ENCODE data around the gene ZFP37. TPM values are rescaled to one million over a fixed set of nuclear protein-coding genes. Genes with fewer than 3 reads are reported as not detected.
A peak's percentile ranks its signal among the peaks of the same experiment; 100 is the strongest.
"Not testable (repeated sequence)": the region's sequence is repeated elsewhere in the genome, so short reads cannot be mapped to it uniquely, and the experiment has no call there.

The ZFP37 gene
- polyA plus RNA-seq (ENCODE audit: insufficient read length in 4 of 4): 10 to 100 TPM in 3 of 4 donors, 1 to 10 TPM in 1; 9.3 to 15.5 (median 13.8) TPM

DNA sequence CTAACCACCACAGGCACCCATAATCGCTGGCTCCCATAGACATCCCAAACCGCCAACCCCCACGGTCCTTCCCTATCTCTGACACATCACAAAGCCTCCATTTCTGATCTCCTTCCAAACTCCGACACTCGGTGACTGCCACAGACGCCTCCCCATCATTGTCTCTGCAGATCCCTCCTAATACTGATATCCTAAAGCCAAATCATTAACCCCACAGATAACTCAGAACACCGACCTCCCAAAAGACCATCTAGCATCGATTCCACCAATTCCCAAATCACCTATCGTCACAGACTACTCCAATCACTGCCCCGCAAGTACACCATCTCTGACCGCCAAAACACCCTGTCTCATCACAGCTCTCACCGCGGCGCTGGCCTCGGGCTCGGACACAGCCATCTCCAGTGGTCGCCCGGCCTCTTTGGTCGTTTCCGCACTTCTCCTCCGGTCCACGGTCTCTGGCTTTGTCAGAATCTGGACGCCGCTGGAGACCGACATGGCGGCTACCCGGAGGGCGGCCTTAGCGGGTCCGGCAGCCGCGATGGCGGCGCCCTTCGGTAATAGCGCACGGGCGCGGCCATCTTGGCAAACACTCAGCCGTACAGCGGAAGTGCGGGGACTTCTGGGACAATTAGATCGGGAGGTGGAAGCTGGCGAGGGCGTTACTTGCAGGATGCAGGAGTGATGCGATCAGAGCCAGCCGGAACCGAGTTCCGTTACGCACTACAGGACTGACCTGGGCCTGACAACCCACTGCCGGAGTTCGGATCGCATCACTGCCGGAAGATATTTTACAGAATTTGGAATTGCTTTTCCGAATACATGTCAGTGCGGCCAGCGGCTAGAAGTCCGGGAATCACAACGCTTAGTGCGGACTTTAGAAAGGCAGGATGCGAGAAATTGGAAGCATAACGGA lies at the start of gene ZFP37:
Gene ZFP37 (minus strand): TSS at position 534 of the 916 bp plus-strand sequence. CDS start 36 bp downstream, at position 498.
- peak; percentile 87 to 94 (median 90) for DNase-seq (ENCODE audit: low read depth in 4 of 4, low spot score in 3 of 4)

DNA sequence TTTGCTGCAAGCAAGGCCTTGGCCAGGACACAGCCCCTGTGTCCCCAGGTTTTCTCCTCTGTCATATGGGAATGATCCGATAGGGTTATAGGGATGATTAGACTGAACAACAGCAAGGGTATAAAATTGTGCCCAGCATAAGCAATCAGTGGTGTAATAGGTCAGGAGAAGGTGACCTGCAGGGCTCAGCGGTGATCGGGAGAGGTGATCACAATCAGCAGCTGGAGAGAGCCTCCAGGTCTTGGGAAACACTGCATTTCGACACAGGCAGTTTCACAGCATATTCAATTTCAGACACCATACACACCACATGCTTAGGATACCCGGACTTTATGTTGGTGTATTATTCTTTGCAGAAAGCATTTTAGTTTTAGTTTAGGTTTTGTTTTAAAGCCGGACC lies 48.8 kb upstream of the ZFP37 start:
- DNase-seq (ENCODE audit: low read depth in 4 of 4, low spot score in 3 of 4): not testable (repeated sequence)

DNA sequence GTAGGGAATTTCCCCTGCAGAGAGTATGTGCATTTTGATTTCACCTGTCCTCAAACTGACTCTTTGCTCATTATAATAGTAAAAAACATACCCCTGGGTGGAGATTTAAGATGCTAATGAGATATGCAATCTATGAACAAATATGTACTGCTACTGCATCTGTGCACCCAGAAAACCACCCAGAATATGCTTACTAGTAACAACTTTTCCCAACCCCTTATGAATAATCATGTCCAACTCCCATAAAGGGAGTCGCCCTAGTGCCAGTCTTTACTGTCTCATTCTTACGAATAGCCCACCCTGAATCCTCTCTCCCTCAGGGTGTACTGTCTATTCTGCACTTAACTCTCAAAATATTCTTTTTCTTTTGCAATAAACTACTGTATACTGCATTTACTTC lies 39.0 kb upstream of the ZFP37 start:
- no peak for DNase-seq (ENCODE audit: low read depth in 4 of 4, low spot score in 3 of 4)

DNA sequence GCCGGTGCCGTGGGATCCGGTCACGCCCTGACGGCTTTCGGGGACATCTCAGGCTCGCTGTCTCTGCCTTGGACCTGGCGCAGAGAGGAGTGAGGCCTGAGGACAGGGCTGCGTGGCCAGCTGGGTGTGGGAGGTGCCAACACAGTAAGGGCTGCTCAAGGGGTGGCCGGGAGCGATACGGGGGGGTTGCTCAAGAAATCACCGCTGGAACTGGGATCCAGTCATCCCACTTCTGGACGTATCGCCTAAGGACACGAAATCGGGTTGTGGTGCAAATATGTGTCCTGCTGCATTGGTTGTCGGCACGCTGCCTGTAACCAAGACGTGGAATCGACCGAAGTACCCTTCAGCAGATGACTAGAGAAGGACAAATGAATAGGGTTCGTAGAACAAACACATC lies 33.4 kb upstream of the ZFP37 start:
- not testable (repeated sequence) for DNase-seq (ENCODE audit: low read depth in 4 of 4, low spot score in 3 of 4)

DNA sequence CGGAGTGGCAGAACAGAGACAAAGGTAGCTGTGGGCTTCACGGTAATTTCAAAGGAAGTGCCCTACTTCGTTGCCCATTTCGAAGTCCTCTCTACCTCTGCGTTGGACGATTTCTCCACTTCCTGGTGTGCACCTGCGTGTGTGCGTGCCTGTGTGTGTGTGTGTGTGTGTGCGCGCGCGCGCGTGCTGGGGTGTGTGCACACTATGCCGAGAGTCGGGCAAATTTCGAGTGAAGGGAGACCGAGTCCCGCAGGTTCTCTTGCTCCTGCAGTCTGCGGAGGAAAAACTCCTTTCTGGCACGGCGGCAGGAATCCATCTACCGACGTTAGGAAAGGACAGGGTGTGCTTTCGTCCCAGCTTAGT lies 32.6 kb upstream of the ZFP37 start:
- DNase-seq (ENCODE audit: low read depth in 4 of 4, low spot score in 3 of 4): not testable (repeated sequence)

DNA sequence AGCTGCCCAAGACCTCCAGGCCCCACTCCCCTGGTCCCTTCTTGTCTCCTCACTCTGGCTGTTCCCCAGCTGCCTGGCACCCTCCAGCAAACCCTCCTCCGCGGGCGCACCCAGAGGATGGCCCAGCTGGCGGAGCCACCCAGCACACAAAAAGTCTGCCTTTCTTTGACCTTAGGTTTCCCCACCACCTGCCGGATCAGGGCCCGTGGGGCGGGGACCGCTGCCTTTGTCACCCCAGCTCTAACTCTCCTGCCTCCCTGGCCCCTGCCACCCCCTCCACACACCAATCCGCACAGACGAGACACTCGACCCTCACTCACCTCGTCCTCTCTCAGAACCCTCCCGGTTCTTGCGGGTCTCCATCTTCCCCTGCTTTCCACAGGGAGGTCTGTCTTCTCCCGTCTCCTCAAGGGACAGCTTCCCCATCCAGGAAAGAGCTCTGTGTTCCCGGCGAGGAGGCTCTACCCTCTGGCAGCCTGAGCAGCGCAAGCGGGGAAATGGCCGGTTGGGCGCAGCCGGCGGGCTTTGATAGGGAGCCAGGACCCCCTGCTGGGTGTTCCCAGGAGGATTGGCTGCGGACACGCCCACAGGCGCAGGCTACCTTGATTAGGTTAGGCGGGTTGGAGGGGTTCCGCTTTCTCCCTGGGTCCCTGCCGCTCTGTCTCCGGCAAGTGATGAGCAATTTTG lies 32.1 kb upstream of the ZFP37 start:
- peak in 3 of 4 donors; percentile 13 to 52 (median 33) for DNase-seq (ENCODE audit: low read depth in 4 of 4, low spot score in 3 of 4)

DNA sequence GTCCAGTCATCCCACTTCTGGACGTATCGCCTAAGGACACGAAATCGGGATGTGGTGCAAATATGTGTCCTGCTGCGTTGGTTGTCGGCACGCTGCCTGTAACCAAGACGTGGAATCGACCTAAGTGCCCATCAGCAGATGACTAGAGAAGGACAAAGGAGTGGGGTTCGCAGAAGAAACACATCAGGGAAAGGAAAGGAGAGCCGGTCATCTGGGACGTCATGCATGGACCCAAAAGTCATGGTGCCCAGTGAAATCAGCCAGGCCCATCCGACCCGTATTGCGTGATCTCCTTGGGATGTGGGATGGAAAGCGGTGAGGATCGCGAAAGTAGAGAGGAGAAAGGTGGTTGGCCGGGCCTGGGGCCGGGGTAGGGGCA lies 6.4 kb upstream of the ZFP37 start:
- DNase-seq (ENCODE audit: low read depth in 4 of 4, low spot score in 3 of 4): not testable (repeated sequence)

DNA sequence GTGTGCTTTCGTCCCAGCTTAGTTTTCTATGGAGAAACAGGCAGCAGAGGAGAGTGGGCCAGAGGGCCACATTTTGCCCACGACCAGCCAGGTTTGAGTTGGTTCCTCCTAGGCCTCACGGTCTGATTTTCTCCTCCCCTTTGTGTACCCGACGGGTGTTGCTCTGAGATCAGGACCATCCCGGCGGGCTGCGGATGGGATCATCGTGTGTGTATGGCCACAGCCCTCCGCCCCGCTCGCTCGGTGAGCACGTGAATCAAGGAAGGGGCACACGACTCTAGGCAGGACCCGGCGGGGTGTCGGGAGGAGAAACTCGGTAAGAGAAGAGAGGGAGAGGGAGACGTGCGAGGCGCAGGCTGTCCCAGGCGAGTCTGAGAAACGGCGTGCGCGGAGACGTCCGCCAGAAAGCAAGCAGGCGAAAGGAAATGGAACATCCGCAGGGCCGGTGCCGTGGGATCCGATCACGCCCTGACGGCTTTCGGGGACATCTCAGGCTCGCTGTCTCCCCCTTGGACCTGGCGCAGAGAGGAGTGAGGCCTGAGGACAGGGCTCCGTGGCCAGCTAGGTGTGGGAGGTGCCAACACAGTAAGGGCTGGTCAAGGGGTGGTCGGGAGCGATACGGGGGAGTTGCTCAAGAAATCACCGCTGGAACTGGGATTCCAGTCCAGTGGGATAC lies 5.9 kb upstream of the ZFP37 start:
- DNase-seq (ENCODE audit: low read depth in 4 of 4, low spot score in 3 of 4): not testable (repeated sequence)

DNA sequence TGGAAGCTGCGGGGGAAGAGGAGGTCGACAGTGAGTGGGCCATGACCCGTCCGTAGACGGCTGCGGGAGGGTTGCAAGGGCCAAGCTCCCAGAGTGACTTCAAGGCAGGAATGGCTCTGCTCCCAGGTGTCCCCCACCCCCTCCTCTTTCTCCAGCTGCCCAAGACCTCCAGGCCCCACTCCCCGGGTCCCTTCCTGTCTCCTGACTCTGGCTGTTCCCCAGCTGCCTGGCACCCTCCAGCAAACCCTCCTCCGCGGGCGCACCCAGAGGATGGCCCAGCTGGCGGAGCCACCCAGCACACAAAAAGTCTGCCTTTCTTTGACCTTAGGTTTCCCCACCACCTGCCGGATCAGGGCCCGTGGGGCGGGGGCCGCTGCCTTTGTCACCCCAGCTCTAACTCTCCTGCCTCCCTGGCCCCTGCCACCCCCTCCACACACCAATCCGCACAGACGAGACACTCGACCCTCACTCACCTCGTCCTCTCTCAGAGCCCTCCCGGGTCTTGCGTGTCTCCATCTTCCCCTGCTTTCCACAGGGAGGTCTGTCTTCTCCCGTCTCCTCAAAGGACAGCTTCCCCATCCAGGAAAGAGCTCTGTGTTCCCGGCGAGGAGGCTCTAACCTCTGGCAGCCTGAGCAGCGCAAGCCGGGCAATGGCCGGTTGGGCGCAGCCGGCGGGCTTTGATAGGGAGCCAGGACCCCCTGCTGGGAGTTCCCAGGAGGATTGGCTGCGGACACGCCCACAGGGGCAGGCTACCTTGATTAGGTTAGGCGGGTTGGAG lies 4.7 kb upstream of the ZFP37 start:
- DNase-seq (ENCODE audit: low read depth in 4 of 4, low spot score in 3 of 4): not testable (repeated sequence)

DNA sequence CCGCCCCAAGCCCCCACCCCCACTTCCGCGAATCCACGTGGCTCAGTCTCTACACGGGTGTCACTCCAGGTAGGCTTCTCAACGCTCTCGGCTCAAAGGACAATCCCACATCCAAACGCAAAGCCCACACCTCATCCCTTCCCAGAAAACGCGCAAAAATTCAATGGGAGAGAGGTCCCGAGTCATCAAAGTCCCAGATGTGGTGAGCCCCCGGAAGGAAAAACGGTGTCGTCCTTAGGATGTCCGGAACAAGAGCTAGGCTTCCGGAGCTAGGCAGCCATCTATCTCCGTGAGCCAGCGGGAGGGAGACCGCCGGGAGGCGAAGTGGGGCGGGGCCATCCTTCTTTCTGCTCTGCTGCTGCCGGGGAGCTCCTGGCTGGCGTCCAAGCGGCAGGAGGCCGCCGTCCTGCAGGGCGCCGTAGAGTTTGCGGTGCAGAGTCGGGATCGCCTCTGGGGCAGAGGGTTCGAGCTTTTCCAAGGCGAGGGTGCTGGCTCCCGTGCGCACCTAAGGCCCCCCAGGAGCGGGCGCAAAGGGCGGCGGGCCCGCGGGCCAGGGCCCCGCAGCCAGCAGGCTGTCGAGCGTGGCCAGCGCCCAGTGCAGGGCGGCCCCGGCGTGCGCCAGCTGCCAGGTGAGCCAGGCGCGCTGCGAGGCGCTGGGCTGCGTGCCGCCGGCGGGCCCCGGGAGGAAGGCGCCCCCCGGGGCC lies 3.2 kb upstream of the ZFP37 start:
- not testable (repeated sequence) for DNase-seq (ENCODE audit: low read depth in 4 of 4, low spot score in 3 of 4)

DNA sequence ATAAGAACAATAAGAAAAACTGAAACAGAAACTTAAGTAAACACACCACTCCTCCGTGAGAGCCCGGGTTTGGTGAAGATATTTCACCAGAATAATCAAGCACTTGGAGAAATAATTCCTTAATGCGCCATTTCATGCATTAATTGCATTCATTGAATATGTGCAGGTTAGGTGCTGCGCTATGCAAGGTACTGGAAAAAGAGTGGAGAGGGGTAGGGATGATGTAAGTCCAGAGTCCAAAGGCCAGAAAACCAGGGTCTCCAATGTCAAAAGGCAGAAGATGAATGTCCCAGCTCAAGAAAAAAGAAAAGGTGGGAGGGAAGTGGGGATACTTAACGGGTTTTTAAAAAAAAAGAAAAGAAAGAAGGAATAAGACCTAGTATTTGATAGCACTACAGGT lies 669 bp upstream of the ZFP37 start:
- no peak for DNase-seq (ENCODE audit: low read depth in 4 of 4, low spot score in 3 of 4)

DNA sequence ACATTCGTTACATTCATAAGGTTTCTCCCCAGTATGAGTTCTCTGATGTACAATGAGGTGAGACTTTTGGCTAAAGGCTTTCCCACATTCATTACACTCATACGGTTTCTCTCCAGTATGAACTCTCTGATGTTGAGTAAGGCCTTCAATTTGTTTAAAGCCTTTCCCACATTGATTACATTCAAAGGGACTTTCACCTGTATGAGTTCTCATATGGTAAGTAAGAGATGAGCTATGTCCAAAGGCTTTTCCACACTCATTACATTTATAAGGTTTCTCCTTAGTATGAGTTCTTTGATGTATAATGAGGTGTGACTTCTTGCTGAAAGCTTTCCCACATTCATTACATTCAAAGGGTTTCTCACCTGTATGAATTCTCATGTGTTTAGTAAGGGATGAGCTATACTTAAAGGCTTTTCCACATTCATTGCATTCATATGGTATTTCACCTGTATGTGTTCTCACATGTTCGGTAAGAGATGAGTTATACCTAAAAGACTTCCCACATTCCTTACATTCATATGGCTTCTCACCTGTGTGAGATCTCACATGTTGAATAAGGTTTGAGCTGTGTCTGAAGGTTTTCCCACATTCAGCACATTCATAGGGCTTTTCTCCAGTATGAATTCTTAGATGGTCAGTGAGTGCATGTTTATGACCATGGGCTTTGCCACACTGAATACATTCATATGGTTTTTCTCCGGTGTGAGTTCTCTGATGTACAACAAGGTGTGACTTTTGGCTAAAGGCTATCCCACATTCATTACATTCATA lies 13.5 kb downstream of the ZFP37 start:
- no peak for DNase-seq (ENCODE audit: low read depth in 4 of 4, low spot score in 3 of 4)

DNA sequence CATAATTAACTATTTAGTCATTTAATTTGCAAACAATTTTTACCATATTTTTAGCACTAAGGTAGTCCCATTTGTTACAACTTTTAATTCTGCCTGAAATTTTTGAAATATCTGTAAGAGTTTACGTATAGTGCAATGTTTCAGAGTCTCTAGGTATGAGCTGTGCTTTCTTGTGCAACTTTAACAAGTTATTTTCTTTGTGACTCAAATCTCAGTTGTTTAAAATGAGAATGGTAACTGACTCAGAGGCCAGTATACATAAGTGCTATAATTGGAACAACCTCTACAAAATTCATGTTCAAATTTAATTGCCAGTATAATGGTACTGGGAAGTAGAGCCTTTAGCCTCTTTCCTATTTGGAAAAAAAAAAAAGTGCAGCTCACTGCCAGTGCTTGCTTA lies 30.3 kb downstream of the ZFP37 start:
- DNase-seq (ENCODE audit: low read depth in 4 of 4, low spot score in 3 of 4): no peak

DNA sequence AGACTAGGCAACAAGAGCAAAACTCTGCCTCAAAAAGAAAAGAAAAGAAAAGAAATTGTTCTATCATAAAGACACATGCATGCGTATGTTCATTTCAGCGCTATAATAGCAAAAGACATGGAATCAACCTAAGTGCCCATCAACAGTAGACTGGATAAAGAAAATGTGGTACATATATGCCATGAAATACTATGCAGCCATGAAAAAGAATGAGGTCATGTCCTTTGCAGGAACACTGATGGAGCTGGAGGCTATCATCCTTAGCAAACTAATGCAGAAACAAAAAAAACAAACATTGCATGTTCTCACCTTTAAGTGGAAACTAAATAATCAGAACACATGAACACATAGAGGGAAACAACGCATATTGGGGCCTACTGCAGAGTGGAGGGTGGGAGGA lies 38.3 kb downstream of the ZFP37 start:
- DNase-seq (ENCODE audit: low read depth in 4 of 4, low spot score in 3 of 4): no peak

DNA sequence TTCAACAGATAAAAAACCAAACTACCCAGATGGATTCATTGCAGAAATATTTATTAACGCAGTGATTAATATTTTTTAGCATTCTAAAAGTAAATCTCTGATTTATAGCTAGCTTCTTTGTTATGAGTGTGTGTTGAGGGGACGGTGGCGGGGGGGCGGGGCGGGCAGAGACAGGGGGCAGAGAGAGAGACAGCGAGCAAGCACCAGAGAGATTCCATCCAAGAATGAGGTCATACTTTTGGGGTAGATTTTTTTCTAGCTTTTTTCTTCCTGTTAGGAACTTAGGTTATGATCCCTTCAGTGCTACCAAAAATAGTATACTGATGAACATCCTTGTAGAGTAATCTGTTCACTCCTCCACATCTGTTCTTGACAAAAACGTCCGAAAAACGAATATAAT lies 44.0 kb downstream of the ZFP37 start:
- DNase-seq (ENCODE audit: low read depth in 4 of 4, low spot score in 3 of 4): no peak

DNA sequence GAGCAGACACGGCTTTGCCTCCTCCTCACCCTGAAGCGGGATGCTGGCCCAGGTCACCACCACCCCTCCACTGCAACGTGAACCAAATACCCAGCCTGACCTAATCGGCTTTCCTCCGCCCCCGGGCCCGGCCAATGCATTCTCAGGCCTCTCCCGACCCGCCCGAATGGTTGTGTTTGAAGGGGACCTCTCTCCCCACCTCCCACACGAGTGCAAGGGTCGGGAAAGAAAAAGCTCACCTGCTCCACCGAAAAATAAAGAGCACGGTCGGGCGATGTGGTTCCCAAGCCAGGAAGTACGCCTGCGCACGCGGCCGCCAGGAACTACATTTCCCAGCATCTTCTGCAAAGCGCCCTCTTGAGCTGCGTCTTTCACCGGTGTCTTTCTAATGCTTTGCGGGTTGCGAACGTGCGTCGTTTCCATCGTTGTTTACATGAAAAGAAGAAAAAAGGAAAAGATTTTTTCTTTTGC lies 44.6 kb downstream of the ZFP37 start, which contains the start of gene ZNF883:
Gene ZNF883 (minus strand): TSS at position 282 of the 471 bp plus-strand sequence.
- DNase-seq (ENCODE audit: low read depth in 4 of 4, low spot score in 3 of 4): peak; percentile 58 to 72 (median 64)

DNA sequence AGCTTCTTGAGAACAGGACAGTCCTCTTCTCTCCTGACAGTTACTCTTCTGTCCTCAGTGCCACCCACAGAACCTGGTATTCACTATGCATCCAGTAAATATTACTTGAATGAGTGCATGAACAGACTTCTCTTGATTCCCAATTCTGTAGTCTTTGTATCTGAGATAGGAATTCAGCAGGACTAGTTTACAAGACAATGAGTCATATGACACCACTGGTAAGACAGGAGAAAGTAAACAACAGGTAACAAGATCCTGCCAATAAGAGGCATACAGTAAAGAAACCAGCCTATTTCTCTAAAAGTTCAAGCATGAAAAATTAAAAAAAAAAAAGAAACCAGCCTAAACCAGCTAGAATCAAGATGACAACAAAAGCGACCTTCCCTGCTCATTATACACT lies 50.7 kb downstream of the ZFP37 start:
- DNase-seq (ENCODE audit: low read depth in 4 of 4, low spot score in 3 of 4): no peak

DNA sequence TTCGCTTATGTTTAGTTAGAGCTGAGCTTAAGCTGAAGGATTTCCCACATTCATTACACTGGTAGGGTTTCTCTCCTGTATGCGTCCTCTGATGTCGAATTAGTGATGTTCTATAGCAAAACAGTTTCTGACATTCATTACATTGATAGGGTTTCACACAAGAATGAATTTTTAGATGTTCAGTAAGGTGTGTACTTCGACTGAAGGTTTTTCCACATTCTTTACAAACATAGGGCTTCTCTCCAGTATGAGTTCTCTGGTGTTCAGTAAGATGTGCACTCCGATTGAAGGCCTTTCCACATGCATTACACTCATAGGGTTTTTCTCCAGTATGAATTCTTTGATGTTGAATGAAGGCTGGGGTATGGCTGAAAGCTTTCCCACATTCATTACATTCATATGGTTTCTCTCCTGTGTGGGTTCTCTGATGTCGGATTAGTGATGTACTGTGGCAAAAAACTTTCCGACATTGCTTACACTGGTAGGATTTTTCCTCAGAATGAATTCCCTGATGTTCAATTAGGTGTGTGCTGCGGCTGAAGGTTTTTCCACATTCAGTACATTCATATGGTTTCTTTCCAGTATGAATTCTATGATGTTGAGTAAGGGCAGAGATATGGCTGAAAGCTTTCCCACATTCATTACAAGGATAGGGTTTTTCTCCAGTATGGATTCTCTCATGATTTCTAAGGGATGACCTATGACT lies 59.1 kb downstream of the ZFP37 start:
- no peak for DNase-seq (ENCODE audit: low read depth in 4 of 4, low spot score in 3 of 4)
